ENCODE results near the gene AUTS2.

The AUTS2 gene

DNA sequence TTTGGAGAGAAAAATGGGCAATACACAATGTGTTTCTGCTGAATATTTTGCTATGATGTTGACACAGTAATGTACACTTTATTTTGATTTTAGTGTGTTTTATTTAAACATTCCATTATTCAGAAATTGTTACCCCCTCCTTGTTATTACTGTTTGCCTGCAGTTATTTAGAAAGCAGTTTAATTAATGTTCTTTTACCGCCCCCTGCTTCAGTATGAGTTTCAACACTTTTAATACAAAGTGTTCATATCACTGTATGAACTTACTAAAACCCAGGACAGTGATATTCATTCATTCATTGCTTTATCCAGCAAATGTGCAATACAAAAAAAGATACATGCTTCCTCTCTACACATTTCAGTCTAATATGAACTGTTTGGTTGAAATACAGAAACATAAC, 159.3 kb downstream of the AUTS2 start:
- TF ChIP-seq, protein P1, sequence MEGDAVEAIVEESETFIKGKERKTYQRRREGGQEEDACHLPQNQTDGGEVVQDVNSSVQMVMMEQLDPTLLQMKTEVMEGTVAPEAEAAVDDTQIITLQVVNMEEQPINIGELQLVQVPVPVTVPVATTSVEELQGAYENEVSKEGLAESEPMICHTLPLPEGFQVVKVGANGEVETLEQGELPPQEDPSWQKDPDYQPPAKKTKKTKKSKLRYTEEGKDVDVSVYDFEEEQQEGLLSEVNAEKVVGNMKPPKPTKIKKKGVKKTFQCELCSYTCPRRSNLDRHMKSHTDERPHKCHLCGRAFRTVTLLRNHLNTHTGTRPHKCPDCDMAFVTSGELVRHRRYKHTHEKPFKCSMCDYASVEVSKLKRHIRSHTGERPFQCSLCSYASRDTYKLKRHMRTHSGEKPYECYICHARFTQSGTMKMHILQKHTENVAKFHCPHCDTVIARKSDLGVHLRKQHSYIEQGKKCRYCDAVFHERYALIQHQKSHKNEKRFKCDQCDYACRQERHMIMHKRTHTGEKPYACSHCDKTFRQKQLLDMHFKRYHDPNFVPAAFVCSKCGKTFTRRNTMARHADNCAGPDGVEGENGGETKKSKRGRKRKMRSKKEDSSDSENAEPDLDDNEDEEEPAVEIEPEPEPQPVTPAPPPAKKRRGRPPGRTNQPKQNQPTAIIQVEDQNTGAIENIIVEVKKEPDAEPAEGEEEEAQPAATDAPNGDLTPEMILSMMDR (IDR thresholded peaks at IDR 0.05; ENCODE audit: borderline replicate concordance, insufficient read depth, low read depth, low read length) = no peak
- H3K4me3 ChIP-seq (ENCODE audit: low read depth, low read length) = no peak overlapping the region

DNA sequence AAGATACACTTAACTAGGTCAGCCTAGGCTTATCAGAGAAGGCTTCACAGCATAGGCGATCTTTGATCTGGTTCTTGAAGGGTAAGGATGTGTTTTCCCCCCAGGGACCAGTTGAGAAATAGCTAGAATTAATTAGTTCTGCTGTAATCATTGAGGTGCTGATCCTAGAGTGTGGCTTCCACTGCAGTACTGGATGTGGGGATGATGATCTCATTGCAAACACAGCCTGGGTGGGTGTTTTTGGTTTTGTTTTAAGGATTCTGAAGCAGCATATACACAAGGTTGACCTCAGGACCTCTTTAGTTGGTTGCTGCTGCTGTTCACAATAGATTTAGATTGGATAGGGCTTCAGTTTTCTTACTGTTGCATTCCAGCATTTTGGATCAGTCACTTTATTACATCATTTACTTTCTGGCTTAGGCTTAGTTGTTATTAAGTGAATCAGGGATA, 159.7 kb downstream of the AUTS2 start:
- no peak overlapping the region for H3K4me3 ChIP-seq (ENCODE audit: low read depth, low read length)
- TF ChIP-seq, protein P1 (IDR thresholded peaks at IDR 0.05; ENCODE audit: borderline replicate concordance, insufficient read depth, low read depth, low read length) = no peak

DNA sequence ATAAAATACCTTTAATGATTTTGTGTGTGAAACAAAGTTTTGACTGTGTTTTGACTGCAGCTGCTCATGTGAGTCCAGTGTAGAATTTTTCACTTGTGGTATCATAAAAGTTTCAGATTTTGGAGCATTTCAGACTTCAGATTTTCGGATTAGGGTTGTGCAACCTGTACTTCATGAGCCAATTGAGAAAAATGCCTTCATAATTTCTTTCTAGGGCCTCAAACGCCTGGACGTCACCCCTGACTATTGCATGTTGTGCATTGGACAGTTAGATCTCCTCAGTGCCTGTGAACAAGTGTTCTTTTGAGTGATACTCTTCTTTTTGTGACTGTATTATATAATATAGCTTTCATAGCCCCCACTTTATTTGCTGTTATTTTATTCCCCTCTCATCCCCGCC, 161.1 kb downstream of the AUTS2 start:
- no peak overlapping the region for H3K4me3 ChIP-seq (ENCODE audit: low read depth, low read length)
- TF ChIP-seq, protein P1 (IDR thresholded peaks at IDR 0.05; ENCODE audit: borderline replicate concordance, insufficient read depth, low read depth, low read length) = no peak

DNA sequence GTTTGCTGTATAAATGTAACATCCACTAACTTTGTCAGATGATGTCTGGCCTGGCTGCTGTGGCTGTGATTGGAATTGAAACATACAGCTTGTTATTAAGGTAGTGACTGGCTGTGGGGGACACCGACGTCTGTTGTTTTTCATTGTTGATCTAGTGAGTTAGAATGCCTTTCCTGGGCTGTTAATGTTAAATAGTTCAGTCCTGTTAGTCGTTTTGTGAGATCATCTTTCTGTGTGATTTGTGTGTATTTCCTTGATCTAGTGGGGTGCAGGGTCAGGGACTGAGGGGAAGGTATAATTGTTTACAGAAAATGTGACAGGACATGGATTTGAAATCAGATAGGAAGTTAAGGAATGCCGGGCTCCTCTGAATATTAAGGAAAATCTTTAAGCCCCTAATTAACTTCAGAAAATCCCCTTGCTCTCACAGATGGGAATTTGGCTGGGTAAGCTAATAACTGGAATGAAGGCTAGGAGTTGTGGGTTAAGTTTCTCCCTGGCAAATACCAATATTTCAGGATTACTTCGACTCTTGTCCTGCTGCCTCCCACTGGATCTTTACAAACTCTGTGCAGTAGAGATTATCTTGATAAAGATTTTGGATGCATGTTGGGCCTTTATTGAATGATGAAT, 163.1 kb downstream of the AUTS2 start:
- TF ChIP-seq, protein P1 (IDR thresholded peaks at IDR 0.05; ENCODE audit: borderline replicate concordance, insufficient read depth, low read depth, low read length) = no peak
- no peak overlapping the region for H3K4me3 ChIP-seq (ENCODE audit: low read depth, low read length)

DNA sequence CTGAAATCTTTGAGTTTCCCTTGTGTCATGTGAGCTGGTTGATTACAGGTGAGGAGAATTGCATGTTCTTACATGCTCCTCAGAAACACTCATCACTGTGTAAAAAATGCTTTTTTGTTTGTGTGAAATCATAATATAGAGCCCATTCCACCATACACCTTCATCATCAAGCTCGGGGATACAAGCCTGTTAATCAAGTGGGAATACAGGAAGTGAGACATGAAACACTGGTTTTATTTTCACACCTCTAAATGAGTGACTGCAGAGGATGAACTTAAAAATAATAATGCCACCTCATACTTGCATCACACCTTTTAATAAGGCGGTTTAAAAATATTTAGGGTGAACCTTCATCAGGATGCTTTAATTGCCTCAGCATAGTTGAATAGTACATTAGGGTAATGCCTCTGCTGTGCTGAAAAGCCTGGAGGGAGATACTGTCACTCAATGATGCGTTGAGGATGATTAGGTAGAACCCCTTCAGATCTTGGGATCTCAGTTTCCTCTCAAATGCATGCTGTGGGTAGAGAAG, 164.6 kb downstream of the AUTS2 start:
- TF ChIP-seq, protein P1 (IDR thresholded peaks at IDR 0.05; ENCODE audit: borderline replicate concordance, insufficient read depth, low read depth, low read length) = no peak
- H3K4me3 ChIP-seq (ENCODE audit: low read depth, low read length) = no peak overlapping the region

DNA sequence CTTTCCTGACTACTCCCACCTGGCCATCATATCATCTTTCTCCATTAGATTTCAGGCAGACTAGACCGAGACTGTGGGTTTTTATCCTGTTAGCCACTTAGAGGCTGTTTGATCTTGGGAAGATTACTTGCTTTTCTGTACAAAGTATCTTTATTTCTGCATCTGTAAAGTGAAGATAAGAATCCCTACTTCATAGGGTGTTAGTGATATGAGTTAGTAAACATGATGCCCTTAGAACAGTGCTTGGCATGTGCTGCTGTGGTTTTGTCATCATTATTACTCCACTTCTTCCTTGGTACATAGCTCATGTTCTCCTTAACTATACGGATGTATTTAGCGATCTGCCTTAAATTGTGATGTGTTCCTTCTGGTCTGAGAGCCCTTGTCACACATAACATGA, 165.2 kb downstream of the AUTS2 start:
- H3K4me3 ChIP-seq (ENCODE audit: low read depth, low read length) = no peak overlapping the region
- TF ChIP-seq, protein P1 (IDR thresholded peaks at IDR 0.05; ENCODE audit: borderline replicate concordance, insufficient read depth, low read depth, low read length) = no peak

DNA sequence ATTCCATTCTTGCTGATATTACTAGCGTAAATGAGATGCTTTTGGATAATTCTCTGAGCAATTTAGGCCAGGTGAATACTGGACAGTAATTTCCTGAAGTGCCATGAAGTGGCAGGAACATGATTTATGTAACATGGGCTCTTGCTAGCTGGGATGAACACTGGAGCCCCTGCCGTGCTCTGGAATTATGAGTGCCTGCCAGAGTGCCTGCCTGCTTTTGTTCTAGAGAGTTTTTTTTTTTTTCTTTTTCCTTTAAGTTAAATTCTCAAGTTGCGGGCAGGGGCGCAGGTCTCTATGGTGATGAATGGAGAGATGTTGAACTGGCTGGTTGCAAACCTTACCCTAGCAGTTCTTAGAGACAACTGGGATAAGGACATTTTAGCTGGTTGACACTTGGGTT, 165.9 kb downstream of the AUTS2 start:
- H3K4me3 ChIP-seq (ENCODE audit: low read depth, low read length) = no peak overlapping the region
- TF ChIP-seq, protein P1 (IDR thresholded peaks at IDR 0.05; ENCODE audit: borderline replicate concordance, insufficient read depth, low read depth, low read length) = no peak

Measured in GM12875 (cell line).